Testis (tissue), 2 donors: ENCODE results near the gene ZDBF2.

ENCODE experiments used
- POLR2A ChIP-seq: fragments of 450-650 bp; IDR thresholded peaks from one replicate; pipeline ENCODE4 v1.6.1; 2017; ENCODE audit warnings: antibody characterized with exemption, mild to moderate bottlenecking, moderate library complexity
- TF ChIP-seq, protein P1 (sequence below), 3 experiments: fragments of 450-650 bp in 2 of 3; fragments of 200-600 bp in 1 of 3; sonication (generic) in 1 of 3; IDR thresholded peaks; one replicate each; pipeline ENCODE4 v1.5.1; 2016 to 2019; ENCODE audit warnings: antibody characterized with exemption in 3 of 3, mild to moderate bottlenecking in 2 of 3, moderate library complexity in 1 of 3

DNA sequence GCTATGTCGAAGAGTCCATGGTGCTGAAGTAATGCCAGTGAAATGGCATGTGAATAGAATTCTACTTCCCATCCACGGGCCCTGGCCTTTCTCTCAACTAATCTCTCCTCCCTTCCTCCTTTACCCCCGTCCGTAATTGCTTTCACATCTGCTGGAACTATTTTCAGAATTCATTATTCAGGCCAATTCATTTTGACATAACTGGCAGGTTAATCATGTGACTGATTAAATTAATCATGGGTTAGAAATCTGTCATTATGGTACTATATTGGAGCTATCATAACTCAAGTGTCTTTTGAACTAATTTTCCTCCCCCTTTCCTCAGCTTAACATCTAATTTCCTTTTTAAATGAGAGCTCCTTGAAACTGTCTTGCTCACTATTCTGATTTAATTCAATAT, 66.9 kb downstream of the ZDBF2 start:
- TF ChIP-seq, protein P1, sequence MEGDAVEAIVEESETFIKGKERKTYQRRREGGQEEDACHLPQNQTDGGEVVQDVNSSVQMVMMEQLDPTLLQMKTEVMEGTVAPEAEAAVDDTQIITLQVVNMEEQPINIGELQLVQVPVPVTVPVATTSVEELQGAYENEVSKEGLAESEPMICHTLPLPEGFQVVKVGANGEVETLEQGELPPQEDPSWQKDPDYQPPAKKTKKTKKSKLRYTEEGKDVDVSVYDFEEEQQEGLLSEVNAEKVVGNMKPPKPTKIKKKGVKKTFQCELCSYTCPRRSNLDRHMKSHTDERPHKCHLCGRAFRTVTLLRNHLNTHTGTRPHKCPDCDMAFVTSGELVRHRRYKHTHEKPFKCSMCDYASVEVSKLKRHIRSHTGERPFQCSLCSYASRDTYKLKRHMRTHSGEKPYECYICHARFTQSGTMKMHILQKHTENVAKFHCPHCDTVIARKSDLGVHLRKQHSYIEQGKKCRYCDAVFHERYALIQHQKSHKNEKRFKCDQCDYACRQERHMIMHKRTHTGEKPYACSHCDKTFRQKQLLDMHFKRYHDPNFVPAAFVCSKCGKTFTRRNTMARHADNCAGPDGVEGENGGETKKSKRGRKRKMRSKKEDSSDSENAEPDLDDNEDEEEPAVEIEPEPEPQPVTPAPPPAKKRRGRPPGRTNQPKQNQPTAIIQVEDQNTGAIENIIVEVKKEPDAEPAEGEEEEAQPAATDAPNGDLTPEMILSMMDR (IDR thresholded peaks at IDR 0.05), result no peak
- TF ChIP-seq POLR2A, result no peak
